PC-3 (cell line): ENCODE measurements around the gene SCAI.

ENCODE experiments used
- CTCF ChIP-seq: fragments of 300-600 bp; sonication (generic); conservative IDR thresholded peaks from 2 replicates; pipeline ENCODE4 v1.5.1; 2017; ENCODE audit warnings: antibody characterized with exemption, low read depth, mild to moderate bottlenecking, low read length
- EZH2 ChIP-seq: fragments of 300-600 bp; sonication (generic); IDR thresholded peaks from one replicate; pipeline ENCODE4 v1.6.1; 2017; ENCODE audit warnings: antibody characterized with exemption, mild to moderate bottlenecking, low read length; ENCODE audit not compliant: unreplicated experiment
- EZH2phosphoT487 ChIP-seq: fragments of 300-600 bp; sonication (generic); IDR thresholded peaks from 2 replicates; pipeline ENCODE4 v1.6.1; 2018; ENCODE audit warnings: mild to moderate bottlenecking, antibody characterized with exemption, low read length, borderline replicate concordance

DNA sequence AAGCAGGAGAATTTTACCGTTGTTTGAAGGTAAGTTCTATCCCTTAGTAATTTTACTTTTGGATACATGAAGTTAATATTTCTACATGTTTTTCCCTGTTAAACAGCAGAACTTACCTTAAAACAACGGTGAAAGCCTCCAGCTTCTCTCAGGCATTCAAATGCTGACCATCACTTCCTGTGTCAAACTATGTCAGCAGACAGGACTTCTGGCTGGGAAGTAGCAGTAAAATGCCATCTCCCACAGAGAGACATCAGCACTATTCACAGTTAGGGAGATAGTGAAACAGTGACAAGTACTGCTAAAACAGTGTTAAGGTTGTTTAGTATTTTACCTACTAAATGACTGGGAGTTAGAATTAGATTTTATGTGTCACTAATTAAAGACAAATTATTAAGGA lies 168.2 kb downstream of the SCAI start:
- TF ChIP-seq CTCF (no peak), EZH2 (no peak), EZH2phosphoT487 (no peak)
